Astrocyte (in vitro differentiated cells and primary cell): Measurements from ENCODE around the gene FBLN1.
"Not testable (repeated sequence)": the region's sequence is repeated elsewhere in the genome, so short reads cannot be mapped to it uniquely, and the experiment has no call there.

Experiments used
- EZH2 ChIP-seq: IDR thresholded peaks from 2 replicates; pipeline ENCODE4 v1.6.1; 2012; ENCODE audit warnings: mild to moderate bottlenecking, low read length, inconsistent platforms; ENCODE audit not compliant: insufficient read depth
- TF ChIP-seq, protein P1 (sequence below): IDR thresholded peaks from 2 replicates; pipeline ENCODE4 v1.5.1; 2011; ENCODE audit warnings: low read depth, mild to moderate bottlenecking, inconsistent platforms, low read length, moderate library complexity; ENCODE audit not compliant: insufficient read depth

GRCh38 chr22:45542736-45543135, 40.1 kb downstream of the FBLN1 start:
- TF ChIP-seq, protein P1, sequence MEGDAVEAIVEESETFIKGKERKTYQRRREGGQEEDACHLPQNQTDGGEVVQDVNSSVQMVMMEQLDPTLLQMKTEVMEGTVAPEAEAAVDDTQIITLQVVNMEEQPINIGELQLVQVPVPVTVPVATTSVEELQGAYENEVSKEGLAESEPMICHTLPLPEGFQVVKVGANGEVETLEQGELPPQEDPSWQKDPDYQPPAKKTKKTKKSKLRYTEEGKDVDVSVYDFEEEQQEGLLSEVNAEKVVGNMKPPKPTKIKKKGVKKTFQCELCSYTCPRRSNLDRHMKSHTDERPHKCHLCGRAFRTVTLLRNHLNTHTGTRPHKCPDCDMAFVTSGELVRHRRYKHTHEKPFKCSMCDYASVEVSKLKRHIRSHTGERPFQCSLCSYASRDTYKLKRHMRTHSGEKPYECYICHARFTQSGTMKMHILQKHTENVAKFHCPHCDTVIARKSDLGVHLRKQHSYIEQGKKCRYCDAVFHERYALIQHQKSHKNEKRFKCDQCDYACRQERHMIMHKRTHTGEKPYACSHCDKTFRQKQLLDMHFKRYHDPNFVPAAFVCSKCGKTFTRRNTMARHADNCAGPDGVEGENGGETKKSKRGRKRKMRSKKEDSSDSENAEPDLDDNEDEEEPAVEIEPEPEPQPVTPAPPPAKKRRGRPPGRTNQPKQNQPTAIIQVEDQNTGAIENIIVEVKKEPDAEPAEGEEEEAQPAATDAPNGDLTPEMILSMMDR: not testable (repeated sequence)
- not testable (repeated sequence) for TF ChIP-seq EZH2
